Measurements from ENCODE around the gene GPR15.

GPR15 gene

DNA sequence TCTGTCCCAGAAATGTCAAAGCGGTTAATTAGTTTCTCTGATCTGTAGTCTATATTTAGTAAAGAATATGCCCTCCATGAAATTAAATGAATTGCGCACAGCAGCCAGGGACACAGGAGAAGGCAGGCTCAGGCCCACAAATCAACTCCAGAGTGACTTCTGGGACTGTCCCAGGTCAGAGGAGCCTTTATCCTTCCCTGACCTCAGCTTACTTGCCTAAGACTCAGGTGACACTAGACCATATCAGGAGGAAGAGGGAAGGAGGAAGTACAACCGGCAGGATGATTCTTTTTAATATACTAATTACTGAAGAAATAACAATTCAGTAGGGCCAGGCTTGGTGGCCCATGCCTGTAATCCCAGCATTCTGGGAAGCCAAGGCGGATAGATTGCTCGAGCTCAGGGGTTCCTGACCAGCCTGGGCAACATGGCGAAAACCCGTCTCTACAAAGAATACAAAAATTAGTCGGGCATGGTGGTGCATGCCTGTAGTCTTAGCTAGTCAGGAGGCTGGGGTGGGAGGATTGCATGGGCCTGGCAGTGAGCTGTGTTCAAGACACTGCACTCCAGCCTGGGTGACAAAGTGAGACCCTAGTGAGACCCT lies 1.8 kb upstream of the GPR15 start:
- TF ChIP-seq, protein P1, sequence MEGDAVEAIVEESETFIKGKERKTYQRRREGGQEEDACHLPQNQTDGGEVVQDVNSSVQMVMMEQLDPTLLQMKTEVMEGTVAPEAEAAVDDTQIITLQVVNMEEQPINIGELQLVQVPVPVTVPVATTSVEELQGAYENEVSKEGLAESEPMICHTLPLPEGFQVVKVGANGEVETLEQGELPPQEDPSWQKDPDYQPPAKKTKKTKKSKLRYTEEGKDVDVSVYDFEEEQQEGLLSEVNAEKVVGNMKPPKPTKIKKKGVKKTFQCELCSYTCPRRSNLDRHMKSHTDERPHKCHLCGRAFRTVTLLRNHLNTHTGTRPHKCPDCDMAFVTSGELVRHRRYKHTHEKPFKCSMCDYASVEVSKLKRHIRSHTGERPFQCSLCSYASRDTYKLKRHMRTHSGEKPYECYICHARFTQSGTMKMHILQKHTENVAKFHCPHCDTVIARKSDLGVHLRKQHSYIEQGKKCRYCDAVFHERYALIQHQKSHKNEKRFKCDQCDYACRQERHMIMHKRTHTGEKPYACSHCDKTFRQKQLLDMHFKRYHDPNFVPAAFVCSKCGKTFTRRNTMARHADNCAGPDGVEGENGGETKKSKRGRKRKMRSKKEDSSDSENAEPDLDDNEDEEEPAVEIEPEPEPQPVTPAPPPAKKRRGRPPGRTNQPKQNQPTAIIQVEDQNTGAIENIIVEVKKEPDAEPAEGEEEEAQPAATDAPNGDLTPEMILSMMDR (IDR thresholded peaks at IDR 0.05; ENCODE audit: low read depth, low read length) = no peak
- no peak for TF ChIP-seq EZH2phosphoT487 (IDR thresholded peaks at IDR 0.05; ENCODE audit: low read depth)
- H3K4me3 ChIP-seq (ENCODE audit: low read length) = no peak overlapping the region

DNA sequence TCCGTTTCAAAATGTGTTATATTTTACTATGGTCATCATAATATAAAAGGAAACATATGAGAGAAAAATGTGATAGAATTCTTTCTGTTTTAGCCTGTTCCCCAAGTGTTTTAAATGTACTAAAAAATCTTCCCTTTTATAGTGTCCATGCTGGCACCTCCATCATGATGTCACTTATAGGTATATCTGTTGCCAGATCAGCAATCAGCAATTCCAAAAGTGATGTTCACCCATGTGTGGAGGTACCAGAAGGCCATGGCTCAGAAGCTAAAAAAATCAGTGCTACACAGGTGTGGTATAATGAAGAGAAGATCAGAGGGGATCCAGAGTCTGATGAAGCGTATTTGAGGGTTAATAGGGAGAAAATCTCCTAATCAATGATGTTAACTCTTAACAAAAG lies 1.1 kb upstream of the GPR15 start:
- Histone ChIP-seq H3K79me2 (ENCODE audit: low read length) (no peaks in the 10 kb centered on the region), H3K27me3 (ENCODE audit: low read depth, low read length) (peaks cover 39% of the 10 kb centered on the region), H3K4me1 (ENCODE audit: low read length) (peaks cover 33% of the 10 kb centered on the region), H3K4me2 (ENCODE audit: low read length) (no peak overlapping the region), H4K20me1 (ENCODE audit: insufficient read depth, low read length) (no peaks in the 10 kb centered on the region), H3K27ac (ENCODE audit: low read length) (no peak overlapping the region), H2AFZ (ENCODE audit: low read depth, low read length) (no peak overlapping the region), H3K4me3 (ENCODE audit: low read length) (no peak overlapping the region), H3K9ac (ENCODE audit: low read length) (no peak overlapping the region), H3K9me3 (ENCODE audit: insufficient read depth, low read length) (no peaks in the 10 kb centered on the region), H3K36me3 (replicated peaks; ENCODE audit: low read depth, low read length) (no peaks in the 10 kb centered on the region)
- TF ChIP-seq, protein P1 (IDR thresholded peaks at IDR 0.05; ENCODE audit: low read depth, low read length) = no peak
- no peak for TF ChIP-seq EZH2phosphoT487 (IDR thresholded peaks at IDR 0.05; ENCODE audit: low read depth)

More for the DNA sequence above, 1.8 kb upstream of the GPR15 start:
- Histone ChIP-seq H3K27ac (ENCODE audit: low read length) (no peak overlapping the region), H2AFZ (ENCODE audit: low read depth, low read length) (no peak overlapping the region), H3K9ac (ENCODE audit: low read length) (no peak overlapping the region), H3K4me2 (ENCODE audit: low read length) (peak overlapping the region; percentile 28; the same call in 1 of the 2 replicates), H3K9me3 (ENCODE audit: insufficient read depth, low read length) (no peaks in the 10 kb centered on the region), H3K36me3 (replicated peaks; ENCODE audit: low read depth, low read length) (no peaks in the 10 kb centered on the region), H3K4me1 (ENCODE audit: low read length) (peaks cover 33% of the 10 kb centered on the region), H4K20me1 (ENCODE audit: insufficient read depth, low read length) (no peaks in the 10 kb centered on the region), H3K79me2 (ENCODE audit: low read length) (no peaks in the 10 kb centered on the region), H3K27me3 (ENCODE audit: low read depth, low read length) (peaks cover 43% of the 10 kb centered on the region)

DNA sequence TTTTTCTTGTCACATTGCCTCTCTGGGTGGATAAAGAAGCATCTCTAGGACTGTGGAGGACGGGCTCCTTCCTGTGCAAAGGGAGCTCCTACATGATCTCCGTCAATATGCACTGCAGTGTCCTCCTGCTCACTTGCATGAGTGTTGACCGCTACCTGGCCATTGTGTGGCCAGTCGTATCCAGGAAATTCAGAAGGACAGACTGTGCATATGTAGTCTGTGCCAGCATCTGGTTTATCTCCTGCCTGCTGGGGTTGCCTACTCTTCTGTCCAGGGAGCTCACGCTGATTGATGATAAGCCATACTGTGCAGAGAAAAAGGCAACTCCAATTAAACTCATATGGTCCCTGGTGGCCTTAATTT lies 478 bp downstream of the GPR15 start:
- no peak overlapping the region for H3K4me2 ChIP-seq (ENCODE audit: low read length)
- H3K36me3 ChIP-seq (replicated peaks; ENCODE audit: low read depth, low read length) = no peaks in the 10 kb centered on the region
- H2AFZ ChIP-seq (ENCODE audit: low read depth, low read length) = no peak overlapping the region
- H3K79me2 ChIP-seq (ENCODE audit: low read length) = no peaks in the 10 kb centered on the region
- no peaks in the 10 kb centered on the region for H3K9me3 ChIP-seq (ENCODE audit: insufficient read depth, low read length)
- H3K27ac ChIP-seq (ENCODE audit: low read length) = no peak overlapping the region
- no peaks in the 10 kb centered on the region; the same call in 1 of the 2 replicates for H4K20me1 ChIP-seq (ENCODE audit: insufficient read depth, low read length)
- TF ChIP-seq EZH2phosphoT487 (IDR thresholded peaks at IDR 0.05; ENCODE audit: low read depth) = no peak
- TF ChIP-seq, protein P1 (IDR thresholded peaks at IDR 0.05; ENCODE audit: low read depth, low read length) = no peak
- peaks cover 44% of the 10 kb centered on the region for H3K27me3 ChIP-seq (ENCODE audit: low read depth, low read length)
- no peak overlapping the region for H3K4me3 ChIP-seq (ENCODE audit: low read length)
- peaks cover 46% of the 10 kb centered on the region for H3K4me1 ChIP-seq (ENCODE audit: low read length)
- no peak overlapping the region for H3K9ac ChIP-seq (ENCODE audit: low read length)

DNA sequence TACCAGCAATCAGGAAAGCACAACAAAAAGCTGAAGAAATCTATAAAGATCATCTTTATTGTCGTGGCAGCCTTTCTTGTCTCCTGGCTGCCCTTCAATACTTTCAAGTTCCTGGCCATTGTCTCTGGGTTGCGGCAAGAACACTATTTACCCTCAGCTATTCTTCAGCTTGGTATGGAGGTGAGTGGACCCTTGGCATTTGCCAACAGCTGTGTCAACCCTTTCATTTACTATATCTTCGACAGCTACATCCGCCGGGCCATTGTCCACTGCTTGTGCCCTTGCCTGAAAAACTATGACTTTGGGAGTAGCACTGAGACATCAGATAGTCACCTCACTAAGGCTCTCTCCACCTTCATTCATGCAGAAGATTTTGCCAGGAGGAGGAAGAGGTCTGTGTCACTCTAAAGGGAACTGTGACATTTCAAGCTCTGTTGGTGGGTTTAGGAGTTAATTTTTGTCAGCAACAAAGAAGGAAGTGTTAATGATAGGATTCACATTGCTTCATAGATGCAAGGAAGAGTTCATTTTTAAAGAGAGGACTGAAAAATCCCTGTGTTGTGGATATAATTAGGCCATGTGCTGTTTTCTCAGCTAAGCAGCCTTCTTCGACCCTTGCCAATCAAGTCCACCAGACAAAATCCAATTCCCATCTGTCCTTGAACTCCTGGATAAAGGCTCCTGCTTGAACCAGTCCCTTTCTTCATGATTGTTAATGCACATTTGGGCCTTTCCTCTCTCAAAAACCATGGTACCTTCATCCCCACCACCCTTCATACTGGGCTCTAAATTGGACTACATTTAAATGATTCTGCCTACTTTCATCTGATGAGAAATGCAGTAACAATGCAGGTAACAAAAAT lies 1.2 kb downstream of the GPR15 start:
- no peaks in the 10 kb centered on the region for H3K79me2 ChIP-seq (ENCODE audit: low read length)
- no peak overlapping the region for H3K27ac ChIP-seq (ENCODE audit: low read length)
- H2AFZ ChIP-seq (ENCODE audit: low read depth, low read length) = no peak overlapping the region
- no peak overlapping the region for H3K4me2 ChIP-seq (ENCODE audit: low read length)
- H4K20me1 ChIP-seq (ENCODE audit: insufficient read depth, low read length) = no peaks in the 10 kb centered on the region; the same call in 1 of the 2 replicates
- peaks cover 48% of the 10 kb centered on the region for H3K27me3 ChIP-seq (ENCODE audit: low read depth, low read length)
- TF ChIP-seq, protein P1 (IDR thresholded peaks at IDR 0.05; ENCODE audit: low read depth, low read length) = no peak
- TF ChIP-seq EZH2phosphoT487 (IDR thresholded peaks at IDR 0.05; ENCODE audit: low read depth) = no peak
- no peaks in the 10 kb centered on the region for H3K36me3 ChIP-seq (replicated peaks; ENCODE audit: low read depth, low read length)
- H3K4me1 ChIP-seq (ENCODE audit: low read length) = peaks cover 50% of the 10 kb centered on the region
- no peak overlapping the region for H3K4me3 ChIP-seq (ENCODE audit: low read length)
- no peak overlapping the region for H3K9ac ChIP-seq (ENCODE audit: low read length)
- no peaks in the 10 kb centered on the region for H3K9me3 ChIP-seq (ENCODE audit: insufficient read depth, low read length)

Measured in OCI-LY3 (cell line).